Neural cell (in vitro differentiated cells): ENCODE results near the gene FNDC8. TPM values are rescaled to one million over a fixed set of nuclear protein-coding genes. Genes with fewer than 3 reads are reported as not detected.

Source experiments
- H2AFZ ChIP-seq: fragments of 200-600, 300-800 bp; sonication (generic), shearing (Covaris generic); 2 replicates; pipeline ENCODE4 v1.6.0; 2014; ENCODE audit warnings: low read depth, mild to moderate bottlenecking, antibody characterized with exemption, low read length, moderate library complexity
- H3F3A ChIP-seq: fragments of 200-600 bp; shearing (Covaris generic); 2 replicates; pipeline ENCODE4 v1.6.1; 2016; ENCODE audit warnings: mild to moderate bottlenecking, moderate library complexity, mixed read lengths, antibody characterized with exemption, low read length; ENCODE audit not compliant: insufficient read depth, poor library complexity, severe bottlenecking
- H3K27ac ChIP-seq: fragments of 200-600, 300-800 bp; sonication (generic), shearing (Covaris generic); 2 replicates; pipeline ENCODE4 v1.5.1; 2014; ENCODE audit warnings: mild to moderate bottlenecking, low read length, moderate library complexity
- H3K27me3 ChIP-seq: fragments of 300-800, 200-600 bp; sonication (generic), shearing (Covaris generic); 2 replicates; pipeline ENCODE4 v1.6.0; 2014; ENCODE audit warnings: mild to moderate bottlenecking, low read depth, low read length, moderate library complexity; ENCODE audit not compliant: insufficient read depth
- H3K36me3 ChIP-seq: fragments of 300-800, 200-600 bp; sonication (generic), shearing (Covaris generic); 2 replicates; pipeline ENCODE4 v1.5.1; 2014; ENCODE audit warnings: mild to moderate bottlenecking, antibody characterized with exemption, low read length, moderate library complexity; ENCODE audit not compliant: insufficient read depth
- H3K4me2 ChIP-seq: fragments of 300-800, 200-600 bp; sonication (generic), shearing (Covaris generic); 2 replicates; pipeline ENCODE4 v1.6.0; 2014; ENCODE audit warnings: mild to moderate bottlenecking, low read length
- H3K4me3 ChIP-seq: fragments of 300-800, 200-600 bp; sonication (generic), shearing (Covaris generic); 2 replicates; pipeline ENCODE4 v1.5.1; 2014; ENCODE audit warnings: mild to moderate bottlenecking, low read length, moderate library complexity
- H3K79me2 ChIP-seq: fragments of 200-600 bp; shearing (Covaris generic); replicated peaks from 2 replicates; pipeline ENCODE4 v1.6.0; 2014; ENCODE audit warnings: mild to moderate bottlenecking, low read length, moderate library complexity; ENCODE audit not compliant: insufficient read depth
- H3K9ac ChIP-seq: fragments of 300-800, 200-600 bp; sonication (generic), shearing (Covaris generic); 2 replicates; pipeline ENCODE4 v1.6.1; 2016; ENCODE audit warnings: mild to moderate bottlenecking, low read length, mixed read lengths
- H3K9me2 ChIP-seq: fragments of 200-600 bp; shearing (Covaris generic); 2 replicates; pipeline ENCODE4 v1.6.1; 2016; ENCODE audit warnings: mild to moderate bottlenecking, low read length, mixed read lengths; ENCODE audit not compliant: insufficient read depth
- H3K9me3 ChIP-seq: fragments of 200-600, 300-800 bp; sonication (generic), shearing (Covaris generic); 2 replicates; pipeline ENCODE4 v1.6.1; 2016; ENCODE audit warnings: mild to moderate bottlenecking, mixed run types, low read length, moderate library complexity, mixed read lengths
- H4K20me1 ChIP-seq: fragments of 200-600 bp; shearing (Covaris generic); 2 replicates; pipeline ENCODE4 v1.6.1; 2016; ENCODE audit warnings: mild to moderate bottlenecking, mixed run types; ENCODE audit not compliant: insufficient read depth
- CTCF ChIP-seq: fragments of 450-650 bp; IDR thresholded peaks from 2 replicates; pipeline ENCODE4 v1.5.1; 2014; ENCODE audit warnings: antibody characterized with exemption, mild to moderate bottlenecking, moderate library complexity; ENCODE audit not compliant: poor library complexity, severe bottlenecking
- EP300 ChIP-seq: fragments of 450-650 bp; conservative IDR thresholded peaks from 2 replicates; pipeline ENCODE4 v1.6.1; 2014; ENCODE audit warnings: antibody characterized with exemption, mild to moderate bottlenecking, moderate library complexity; ENCODE audit not compliant: poor library complexity, severe bottlenecking
- EZH2 ChIP-seq: fragments of 200-600, 300-800 bp; shearing (Covaris generic), sonication (generic); IDR thresholded peaks from 2 replicates; pipeline ENCODE4 v1.6.1; 2014; ENCODE audit warnings: antibody characterized with exemption, low read length, borderline replicate concordance, mild to moderate bottlenecking; ENCODE audit not compliant: insufficient read depth, poor library complexity, severe bottlenecking
- MXI1 ChIP-seq: fragments of 450-650 bp; conservative IDR thresholded peaks from 2 replicates; pipeline ENCODE4 v1.6.1; 2014; ENCODE audit warnings: antibody characterized with exemption, mild to moderate bottlenecking; ENCODE audit not compliant: poor library complexity, severe bottlenecking
- POLR2AphosphoS5 ChIP-seq: IDR thresholded peaks from 2 replicates; pipeline ENCODE4 v1.6.1; 2012
- RAD21 ChIP-seq: fragments of 450-650 bp; conservative IDR thresholded peaks from 2 replicates; pipeline ENCODE4 v1.6.1; 2014; ENCODE audit warnings: antibody characterized with exemption, mild to moderate bottlenecking, moderate library complexity
- REST ChIP-seq: IDR thresholded peaks from 2 replicates; pipeline ENCODE4 v1.6.1; 2012; ENCODE audit warnings: borderline replicate concordance
- SMC3 ChIP-seq: fragments of 450-650 bp; conservative IDR thresholded peaks from 2 replicates; pipeline ENCODE4 v1.6.1; 2014; ENCODE audit warnings: antibody characterized with exemption, mild to moderate bottlenecking, moderate library complexity; ENCODE audit not compliant: poor library complexity
- TAF1 ChIP-seq: IDR thresholded peaks from 2 replicates; pipeline ENCODE4 v1.6.1; 2012; ENCODE audit warnings: low read depth
- polyA plus RNA-seq: library from polyadenylated mRNA; depleted of rRNA; stranded (reverse); fragments of >200 nt; gene quantifications from 2 replicates; pipeline ENCODE4 v1.2.3, GENCODE V29; 2014

The FNDC8 gene
- polyA plus RNA-seq, 1 donor from 2014 or later: not detected

- Histone ChIP-seq H2AFZ (no peak overlapping the region), H3K36me3 (no peaks in the 10 kb centered on the region), H3K9me3 (no peaks in the 10 kb centered on the region), H3K27me3 (no peaks in the 10 kb centered on the region), H3K4me3 (no peak overlapping the region), H4K20me1 (no peaks in the 10 kb centered on the region), H3K4me2 (no peak overlapping the region), H3F3A (no peaks in the 10 kb centered on the region), H3K9ac (no peak overlapping the region), H3K9me2 (no peaks in the 10 kb centered on the region), H3K79me2 (no peaks in the 10 kb centered on the region), H3K27ac (no peak overlapping the region)
- TF ChIP-seq SMC3: no peak
- TF ChIP-seq EP300: no peak
- TF ChIP-seq CTCF: no peak
These were observed 31.2 kb downstream of the FNDC8 start for GRCh38 chr17:35152421-35153140.

- Histone ChIP-seq H3K27ac (no peak overlapping the region), H3K27me3 (no peaks in the 10 kb centered on the region), H3F3A (no peaks in the 10 kb centered on the region), H3K79me2 (no peaks in the 10 kb centered on the region), H4K20me1 (no peaks in the 10 kb centered on the region), H3K4me3 (no peak overlapping the region), H3K9me2 (no peaks in the 10 kb centered on the region), H3K9ac (no peak overlapping the region), H3K9me3 (no peaks in the 10 kb centered on the region), H3K36me3 (no peaks in the 10 kb centered on the region), H2AFZ (no peak overlapping the region), H3K4me2 (no peak overlapping the region)
- TF ChIP-seq CTCF (no peak), POLR2AphosphoS5 (no peak), MXI1 (no peak), SMC3 (no peak), TAF1 (no peak), EP300 (no peak), EZH2 (no peak), REST (no peak), RAD21 (no peak)
These were observed 33.1 kb downstream of the FNDC8 start for GRCh38 chr17:35154196-35155165.
